A673 (cell line): Measurements from ENCODE around the gene ARSI.

Source experiments
- EZH2 ChIP-seq: fragments of 200-600 bp; sonication (generic); IDR thresholded peaks from 2 replicates; pipeline ENCODE4 v1.6.1; 2017; ENCODE audit warnings: borderline replicate concordance, low read depth, mild to moderate bottlenecking, mixed read lengths, antibody characterized with exemption, low read length; ENCODE audit not compliant: poor library complexity, severe bottlenecking
- TF ChIP-seq, protein P1 (sequence below): fragments of 300-800, 200-600 bp; sonication (generic); conservative IDR thresholded peaks from 2 replicates; pipeline ENCODE4 v1.5.1; 2017; ENCODE audit warnings: low read depth, mild to moderate bottlenecking, antibody characterized with exemption, low read length, moderate library complexity, mixed read lengths

GRCh38 chr5:150270541-150271295 lies 32.0 kb downstream of the ARSI start:
- TF ChIP-seq, protein P1, sequence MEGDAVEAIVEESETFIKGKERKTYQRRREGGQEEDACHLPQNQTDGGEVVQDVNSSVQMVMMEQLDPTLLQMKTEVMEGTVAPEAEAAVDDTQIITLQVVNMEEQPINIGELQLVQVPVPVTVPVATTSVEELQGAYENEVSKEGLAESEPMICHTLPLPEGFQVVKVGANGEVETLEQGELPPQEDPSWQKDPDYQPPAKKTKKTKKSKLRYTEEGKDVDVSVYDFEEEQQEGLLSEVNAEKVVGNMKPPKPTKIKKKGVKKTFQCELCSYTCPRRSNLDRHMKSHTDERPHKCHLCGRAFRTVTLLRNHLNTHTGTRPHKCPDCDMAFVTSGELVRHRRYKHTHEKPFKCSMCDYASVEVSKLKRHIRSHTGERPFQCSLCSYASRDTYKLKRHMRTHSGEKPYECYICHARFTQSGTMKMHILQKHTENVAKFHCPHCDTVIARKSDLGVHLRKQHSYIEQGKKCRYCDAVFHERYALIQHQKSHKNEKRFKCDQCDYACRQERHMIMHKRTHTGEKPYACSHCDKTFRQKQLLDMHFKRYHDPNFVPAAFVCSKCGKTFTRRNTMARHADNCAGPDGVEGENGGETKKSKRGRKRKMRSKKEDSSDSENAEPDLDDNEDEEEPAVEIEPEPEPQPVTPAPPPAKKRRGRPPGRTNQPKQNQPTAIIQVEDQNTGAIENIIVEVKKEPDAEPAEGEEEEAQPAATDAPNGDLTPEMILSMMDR = no peak
- no peak for TF ChIP-seq EZH2
